Activated CD4-positive, alpha-beta T cell treated with anti-CD3 and anti-CD28 coated beads, Interleukin-2, amount 10 ng/mL, durations not matched to agents 24 days and 14 days (primary cell): ENCODE data around the gene JDP2. TPM values are rescaled to one million over a fixed set of nuclear protein-coding genes. Genes with fewer than 3 reads are reported as not detected.

ENCODE experiments used
- DNase-seq: peaks from one replicate; pipeline ENCODE4 v3.0.0; 2022
- H3K27ac Mint-ChIP-seq: one replicate; pipeline ENCODE4 v1.8.0; 2022; ENCODE audit warnings: mild to moderate bottlenecking, mixed read lengths
- H3K27me3 Mint-ChIP-seq: one replicate; pipeline ENCODE4 v1.8.0; 2022; ENCODE audit warnings: mixed read lengths
- H3K36me3 Mint-ChIP-seq: one replicate; pipeline ENCODE4 v1.8.0; 2022; ENCODE audit warnings: low read depth, mild to moderate bottlenecking, mixed read lengths
- H3K4me1 Mint-ChIP-seq: one replicate; pipeline ENCODE4 v1.8.0; 2021; ENCODE audit warnings: mixed read lengths
- H3K4me3 Mint-ChIP-seq: one replicate; pipeline ENCODE4 v1.8.0; 2022; ENCODE audit warnings: mild to moderate bottlenecking, moderate library complexity, mixed read lengths
- H3K9me3 Mint-ChIP-seq: one replicate; pipeline ENCODE4 v1.8.0; 2021; ENCODE audit warnings: mixed read lengths
- intact Hi-C: fragments of 100-400 bp; cut with micrococcal nuclease; formaldehyde crosslinking; loops from one replicate; pipeline ENCODE4 v1.15.1; 2023
- total RNA-seq: library from RNA; stranded (reverse); gene quantifications from 2 replicates; pipeline ENCODE4 v1.2.3, GENCODE V29; 2022

The JDP2 gene
- total RNA-seq, 1 donor from 2014 or later = 1.1 TPM

- Mint-ChIP-seq H3K27ac (no peak overlapping the region), H3K36me3 (peaks cover 3% of the 10 kb centered on the region), H3K27me3 (peaks cover 24% of the 10 kb centered on the region), H3K4me1 (peaks cover 21% of the 10 kb centered on the region), H3K4me3 (no peak overlapping the region), H3K9me3 (peaks cover 19% of the 10 kb centered on the region)
- DNase-seq = no peak
- intact Hi-C loops = loop anchor here (5.0 kb wide), 2 partner anchors 72 to 137 kb away; no protein-coding TSS in a partner anchor
Measured at GRCh38 chr14:75425446-75425845, 2.4 kb upstream of the JDP2 start.

GRCh38 chr14:75426332-75427125, 1.3 kb upstream of the JDP2 start:
- Mint-ChIP-seq H3K9me3 (peaks cover 19% of the 10 kb centered on the region), H3K27ac (peak overlapping the region; percentile 72), H3K36me3 (peaks cover 3% of the 10 kb centered on the region), H3K4me3 (peak overlapping the region; percentile 69), H3K4me1 (peaks cover 18% of the 10 kb centered on the region), H3K27me3 (peaks cover 24% of the 10 kb centered on the region)
- DNase-seq = peak; percentile 68
- intact Hi-C loops = loop anchor here (5.0 kb wide), 2 partner anchors 71 to 136 kb away; no protein-coding TSS in a partner anchor

- H3K9me3 Mint-ChIP-seq = peaks cover 15% of the 10 kb centered on the region
- H3K27ac Mint-ChIP-seq = peak overlapping the region; percentile 72
- DNase-seq = no peak
- H3K4me1 Mint-ChIP-seq = peaks cover 17% of the 10 kb centered on the region
- intact Hi-C loops = loop anchor here (5.0 kb wide), 2 partner anchors 70 to 135 kb away; no protein-coding TSS in a partner anchor
- H3K4me3 Mint-ChIP-seq = peak overlapping the region; percentile 69
- peaks cover 24% of the 10 kb centered on the region for H3K27me3 Mint-ChIP-seq
- H3K36me3 Mint-ChIP-seq = peaks cover 3% of the 10 kb centered on the region
Measured at GRCh38 chr14:75427126-75427481, 718 bp upstream of the JDP2 start.

- Mint-ChIP-seq H3K27ac (no peak overlapping the region), H3K4me3 (peak overlapping the region; percentile 76), H3K36me3 (peaks cover 3% of the 10 kb centered on the region), H3K9me3 (peaks cover 12% of the 10 kb centered on the region), H3K27me3 (peaks cover 24% of the 10 kb centered on the region), H3K4me1 (peaks cover 16% of the 10 kb centered on the region)
- intact Hi-C loops = loop anchor here (5.0 kb wide), 2 partner anchors 69 to 134 kb away; no protein-coding TSS in a partner anchor
- peak; percentile 77 for DNase-seq
Measured at GRCh38 chr14:75428230-75429104, 645 bp downstream of the JDP2 start.

- Mint-ChIP-seq H3K27me3 (peaks cover 21% of the 10 kb centered on the region), H3K9me3 (peaks cover 5% of the 10 kb centered on the region), H3K36me3 (no peaks in the 10 kb centered on the region), H3K27ac (no peak overlapping the region), H3K4me1 (peaks cover 16% of the 10 kb centered on the region), H3K4me3 (peak overlapping the region; percentile 48)
- DNase-seq = no peak
- intact Hi-C loops = loop anchor here (5.0 kb wide), 2 partner anchors 68 to 133 kb away; no protein-coding TSS in a partner anchor
Measured at GRCh38 chr14:75429562-75429961, 1.7 kb downstream of the JDP2 start.

GRCh38 chr14:75430116-75430515, 2.3 kb downstream of the JDP2 start:
- Mint-ChIP-seq H3K36me3 (no peaks in the 10 kb centered on the region), H3K4me3 (no peak overlapping the region), H3K27ac (no peak overlapping the region), H3K27me3 (peaks cover 21% of the 10 kb centered on the region), H3K4me1 (peaks cover 18% of the 10 kb centered on the region), H3K9me3 (peaks cover 5% of the 10 kb centered on the region)
- intact Hi-C loops = no loop called here
- no peak for DNase-seq

GRCh38 chr14:75430526-75430925, 2.7 kb downstream of the JDP2 start:
- H3K27ac Mint-ChIP-seq = no peak overlapping the region
- H3K4me1 Mint-ChIP-seq = peaks cover 22% of the 10 kb centered on the region
- peaks cover under 1% of the 10 kb centered on the region for H3K36me3 Mint-ChIP-seq
- H3K9me3 Mint-ChIP-seq = peaks cover 4% of the 10 kb centered on the region
- peaks cover 21% of the 10 kb centered on the region for H3K27me3 Mint-ChIP-seq
- H3K4me3 Mint-ChIP-seq = no peak overlapping the region
- no peak for DNase-seq
- intact Hi-C loops = no loop called here

GRCh38 chr14:75430976-75431375, 3.2 kb downstream of the JDP2 start:
- Mint-ChIP-seq H3K27me3 (peaks cover 17% of the 10 kb centered on the region), H3K36me3 (peaks cover 2% of the 10 kb centered on the region), H3K4me3 (no peak overlapping the region), H3K4me1 (peaks cover 23% of the 10 kb centered on the region), H3K9me3 (no peaks in the 10 kb centered on the region), H3K27ac (no peak overlapping the region)
- intact Hi-C loops = no loop called here
- DNase-seq = no peak

GRCh38 chr14:75431827-75432226, 4.0 kb downstream of the JDP2 start:
- Mint-ChIP-seq H3K4me1 (peaks cover 20% of the 10 kb centered on the region), H3K36me3 (peaks cover 2% of the 10 kb centered on the region), H3K27me3 (peaks cover 15% of the 10 kb centered on the region), H3K27ac (no peak overlapping the region), H3K9me3 (no peaks in the 10 kb centered on the region), H3K4me3 (no peak overlapping the region)
- intact Hi-C loops = no loop called here
- no peak for DNase-seq

- peaks cover 2% of the 10 kb centered on the region for H3K36me3 Mint-ChIP-seq
- no peak overlapping the region for H3K4me3 Mint-ChIP-seq
- H3K27ac Mint-ChIP-seq = no peak overlapping the region
- H3K27me3 Mint-ChIP-seq = peaks cover 15% of the 10 kb centered on the region
- no peaks in the 10 kb centered on the region for H3K9me3 Mint-ChIP-seq
- intact Hi-C loops = no loop called here
- H3K4me1 Mint-ChIP-seq = peaks cover 18% of the 10 kb centered on the region
- DNase-seq = no peak
Measured at GRCh38 chr14:75432411-75432810, 4.6 kb downstream of the JDP2 start.

- no peak for DNase-seq
- H3K27ac Mint-ChIP-seq = no peak overlapping the region
- no peaks in the 10 kb centered on the region for H3K9me3 Mint-ChIP-seq
- H3K27me3 Mint-ChIP-seq = peaks cover 12% of the 10 kb centered on the region
- H3K4me3 Mint-ChIP-seq = no peak overlapping the region
- H3K4me1 Mint-ChIP-seq = peaks cover 18% of the 10 kb centered on the region
- intact Hi-C loops = no loop called here
- H3K36me3 Mint-ChIP-seq = peaks cover 2% of the 10 kb centered on the region
Measured at GRCh38 chr14:75433631-75434071, 5.8 kb downstream of the JDP2 start.

GRCh38 chr14:75434138-75434889, 6.5 kb downstream of the JDP2 start:
- DNase-seq = no peak
- Mint-ChIP-seq H3K36me3 (peaks cover 2% of the 10 kb centered on the region), H3K27ac (no peak overlapping the region), H3K27me3 (peaks cover 7% of the 10 kb centered on the region), H3K4me1 (peaks cover 18% of the 10 kb centered on the region), H3K4me3 (no peak overlapping the region), H3K9me3 (no peaks in the 10 kb centered on the region)
- intact Hi-C loops = no loop called here

GRCh38 chr14:75434890-75435248, 7.0 kb downstream of the JDP2 start:
- Mint-ChIP-seq H3K4me3 (no peak overlapping the region), H3K27me3 (peaks cover 3% of the 10 kb centered on the region), H3K4me1 (peaks cover 16% of the 10 kb centered on the region), H3K36me3 (peaks cover 2% of the 10 kb centered on the region), H3K27ac (no peak overlapping the region), H3K9me3 (no peaks in the 10 kb centered on the region)
- intact Hi-C loops = no loop called here
- no peak for DNase-seq
